ENCODE results near the gene IL17C.

- TF ChIP-seq TAF1 (conservative IDR thresholded peaks at IDR 0.05), result no peak
- TF ChIP-seq CTCF (IDR thresholded peaks at IDR 0.05; ENCODE audit: low read depth, low read length, missing input control), result no peak
- TF ChIP-seq REST (IDR thresholded peaks at IDR 0.05), result no peak
- no peak for TF ChIP-seq YY1 (IDR thresholded peaks at IDR 0.05)
- TF ChIP-seq JUND (IDR thresholded peaks at IDR 0.05), result no peak
- TF ChIP-seq RXRA (IDR thresholded peaks at IDR 0.05), result no peak
- TF ChIP-seq, protein P1, sequence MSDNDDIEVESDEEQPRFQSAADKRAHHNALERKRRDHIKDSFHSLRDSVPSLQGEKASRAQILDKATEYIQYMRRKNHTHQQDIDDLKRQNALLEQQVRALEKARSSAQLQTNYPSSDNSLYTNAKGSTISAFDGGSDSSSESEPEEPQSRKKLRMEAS (IDR thresholded peaks at IDR 0.05), result no peak
- TF ChIP-seq ATF3 (IDR thresholded peaks at IDR 0.05), result no peak
- no peak for TF ChIP-seq EGR1 (IDR thresholded peaks at IDR 0.05; ENCODE audit: low read depth in 2 of 2)
- no peak for TF ChIP-seq GABPA (IDR thresholded peaks at IDR 0.05 in 1 of 2, conservative IDR thresholded peaks at IDR 0.05 in 1 of 2)
- no peak for TF ChIP-seq RAD21 (IDR thresholded peaks at IDR 0.05)
- TF ChIP-seq FOXA1 (IDR thresholded peaks at IDR 0.05), result no peak
Measured at GRCh38 chr16:88617268-88618031, 20.9 kb upstream of the IL17C start.
